ENCODE data around the gene TUBB4A. TPM values are rescaled to one million over a fixed set of nuclear protein-coding genes. Genes with fewer than 3 reads are reported as not detected.

The TUBB4A gene
- total RNA-seq, 2 experiments from 2014 or later: 9.7 to 16.0 TPM

DNA sequence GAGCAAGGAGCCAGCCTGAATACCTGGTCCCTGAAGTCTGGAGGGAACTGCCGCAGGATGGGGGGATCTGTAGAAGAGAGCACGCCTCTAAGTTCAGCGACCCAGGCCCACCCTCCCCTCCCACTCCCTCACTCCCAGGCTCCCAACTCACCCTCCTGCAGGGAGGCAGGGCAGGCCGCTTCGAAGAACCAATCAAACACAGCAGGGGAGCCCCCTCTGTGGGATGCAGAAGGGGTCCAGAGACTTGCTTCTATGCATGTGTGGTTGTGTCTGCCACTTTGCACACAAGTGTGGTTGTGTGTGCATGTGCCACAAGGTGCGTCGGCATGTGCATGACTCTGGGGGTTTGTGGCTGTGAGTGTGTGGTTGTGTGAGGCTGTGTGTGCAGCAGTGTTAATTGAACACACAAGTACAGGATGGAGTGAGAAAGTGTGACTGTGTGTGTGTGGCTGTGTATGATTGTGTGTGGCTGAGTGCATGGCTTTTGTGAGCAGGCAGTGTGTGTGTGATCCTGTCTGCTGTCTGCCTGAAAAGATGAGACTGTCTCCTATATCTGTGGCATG is 22.2 kb downstream of the TUBB4A start:
- no peak overlapping the region for H3K27ac ChIP-seq (ENCODE audit: low read depth, low read length, poor library complexity, severe bottlenecking)
- peak overlapping the region; percentile 82 for H3K4me3 ChIP-seq (ENCODE audit: low read depth, low read length, poor library complexity, severe bottlenecking)
- H3K36me3 ChIP-seq (ENCODE audit: insufficient read depth, low read length): peaks cover 20% of the 10 kb centered on the region
- H3K4me1 ChIP-seq (ENCODE audit: insufficient read depth, low read length, poor library complexity, severe bottlenecking): peaks cover 42% of the 10 kb centered on the region
- intact Hi-C loops (cut with micrococcal nuclease; ENCODE audit: unreplicated experiment): no loop called here
- TF ChIP-seq, protein P1, sequence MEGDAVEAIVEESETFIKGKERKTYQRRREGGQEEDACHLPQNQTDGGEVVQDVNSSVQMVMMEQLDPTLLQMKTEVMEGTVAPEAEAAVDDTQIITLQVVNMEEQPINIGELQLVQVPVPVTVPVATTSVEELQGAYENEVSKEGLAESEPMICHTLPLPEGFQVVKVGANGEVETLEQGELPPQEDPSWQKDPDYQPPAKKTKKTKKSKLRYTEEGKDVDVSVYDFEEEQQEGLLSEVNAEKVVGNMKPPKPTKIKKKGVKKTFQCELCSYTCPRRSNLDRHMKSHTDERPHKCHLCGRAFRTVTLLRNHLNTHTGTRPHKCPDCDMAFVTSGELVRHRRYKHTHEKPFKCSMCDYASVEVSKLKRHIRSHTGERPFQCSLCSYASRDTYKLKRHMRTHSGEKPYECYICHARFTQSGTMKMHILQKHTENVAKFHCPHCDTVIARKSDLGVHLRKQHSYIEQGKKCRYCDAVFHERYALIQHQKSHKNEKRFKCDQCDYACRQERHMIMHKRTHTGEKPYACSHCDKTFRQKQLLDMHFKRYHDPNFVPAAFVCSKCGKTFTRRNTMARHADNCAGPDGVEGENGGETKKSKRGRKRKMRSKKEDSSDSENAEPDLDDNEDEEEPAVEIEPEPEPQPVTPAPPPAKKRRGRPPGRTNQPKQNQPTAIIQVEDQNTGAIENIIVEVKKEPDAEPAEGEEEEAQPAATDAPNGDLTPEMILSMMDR (conservative IDR thresholded peaks at IDR 0.05; ENCODE audit: low read length): no peak
- TF ChIP-seq EZH2phosphoT487 (IDR thresholded peaks at IDR 0.05; ENCODE audit: borderline replicate concordance, low read depth, low read length): no peak
- H3K9me3 ChIP-seq (ENCODE audit: low read length): no peaks in the 10 kb centered on the region
- ChIA-PET POLR2A (no interaction called here), CTCF (ENCODE audit: unreplicated experiment) (interaction anchor here (0.6 kb wide), 1 partner anchor 51 kb away, joined by 3 read pairs; no protein-coding TSS in a partner anchor)
- peak overlapping the region; percentile 80 for H3K4me2 ChIP-seq (ENCODE audit: low read length)
- DNase-seq (ENCODE audit: low spot score): no peak
- no peaks in the 10 kb centered on the region for H4K20me1 ChIP-seq (ENCODE audit: insufficient read depth, low read length)
- peaks cover 6% of the 10 kb centered on the region; the same call in 1 of the 2 replicates for H3K79me2 ChIP-seq (ENCODE audit: insufficient read depth, low read depth, low read length)
- H2AFZ ChIP-seq (ENCODE audit: low read length): no peak overlapping the region
- no peaks in the 10 kb centered on the region for H3K9me2 ChIP-seq (ENCODE audit: insufficient read depth, low read length)
- TSS peak; percentile 90 for BruUV-seq (replicated peaks)

- intact Hi-C loops (cut with micrococcal nuclease; ENCODE audit: unreplicated experiment): no loop called here
- no peak for TF ChIP-seq EZH2phosphoT487 (IDR thresholded peaks at IDR 0.05; ENCODE audit: borderline replicate concordance, low read depth, low read length)
- TF ChIP-seq, protein P1 (conservative IDR thresholded peaks at IDR 0.05; ENCODE audit: low read length): no peak
- H3K9me3 ChIP-seq (ENCODE audit: low read length): no peaks in the 10 kb centered on the region
- H3K4me1 ChIP-seq (ENCODE audit: insufficient read depth, low read length, poor library complexity, severe bottlenecking): peaks cover 42% of the 10 kb centered on the region
- POLR2A ChIA-PET: no interaction called here
- no peaks in the 10 kb centered on the region for H4K20me1 ChIP-seq (ENCODE audit: insufficient read depth, low read length)
- H3K79me2 ChIP-seq (ENCODE audit: insufficient read depth, low read depth, low read length): peaks cover 6% of the 10 kb centered on the region; the same call in 1 of the 2 replicates
- no TSS peak for BruUV-seq (replicated peaks)
- no peak overlapping the region for H3K4me3 ChIP-seq (ENCODE audit: low read depth, low read length, poor library complexity, severe bottlenecking)
- DNase-seq (ENCODE audit: low spot score): no peak
- no peaks in the 10 kb centered on the region for H3K9me2 ChIP-seq (ENCODE audit: insufficient read depth, low read length)
- no peak overlapping the region for H3K4me2 ChIP-seq (ENCODE audit: low read length)
- H3K36me3 ChIP-seq (ENCODE audit: insufficient read depth, low read length): peaks cover 30% of the 10 kb centered on the region
- no peak overlapping the region for H3K27ac ChIP-seq (ENCODE audit: low read depth, low read length, poor library complexity, severe bottlenecking)
- H2AFZ ChIP-seq (ENCODE audit: low read length): no peak overlapping the region
- CTCF ChIA-PET (ENCODE audit: unreplicated experiment): no interaction called here
These were observed 23.3 kb downstream of the TUBB4A start for GRCh38 chr19:6478815-6479214.

GRCh38 chr19:6476896-6477431 is 25.1 kb downstream of the TUBB4A start:
- H3K36me3 ChIP-seq (ENCODE audit: insufficient read depth, low read length): peaks cover 37% of the 10 kb centered on the region
- no TSS peak for BruUV-seq (replicated peaks)
- no peak overlapping the region for H3K27ac ChIP-seq (ENCODE audit: low read depth, low read length, poor library complexity, severe bottlenecking)
- peaks cover 6% of the 10 kb centered on the region; the same call in 1 of the 2 replicates for H3K79me2 ChIP-seq (ENCODE audit: insufficient read depth, low read depth, low read length)
- ChIA-PET POLR2A (interaction anchor here (0.7 kb wide), 1 partner anchor 841 kb away, joined by 3 read pairs; no protein-coding TSS in a partner anchor), CTCF (ENCODE audit: unreplicated experiment) (no interaction called here)
- DNase-seq (ENCODE audit: low spot score): no peak
- TF ChIP-seq, protein P1 (conservative IDR thresholded peaks at IDR 0.05; ENCODE audit: low read length): no peak
- no peak for TF ChIP-seq EZH2phosphoT487 (IDR thresholded peaks at IDR 0.05; ENCODE audit: borderline replicate concordance, low read depth, low read length)
- peaks cover 25% of the 10 kb centered on the region for H3K4me1 ChIP-seq (ENCODE audit: insufficient read depth, low read length, poor library complexity, severe bottlenecking)
- H3K9me3 ChIP-seq (ENCODE audit: low read length): no peaks in the 10 kb centered on the region
- no peak overlapping the region for H3K4me2 ChIP-seq (ENCODE audit: low read length)
- no peaks in the 10 kb centered on the region for H4K20me1 ChIP-seq (ENCODE audit: insufficient read depth, low read length)
- H3K9me2 ChIP-seq (ENCODE audit: insufficient read depth, low read length): no peaks in the 10 kb centered on the region
- intact Hi-C loops (cut with micrococcal nuclease; ENCODE audit: unreplicated experiment): no loop called here
- H3K4me3 ChIP-seq (ENCODE audit: low read depth, low read length, poor library complexity, severe bottlenecking): no peak overlapping the region
- H2AFZ ChIP-seq (ENCODE audit: low read length): no peak overlapping the region
